ENCODE results near the gene IRAK1BP1.
"Not testable (repeated sequence)": the region's sequence is repeated elsewhere in the genome, so short reads cannot be mapped to it uniquely, and the experiment has no call there.

Gene IRAK1BP1

GRCh38 chr6:78868116-78868515 lies 765 bp downstream of the IRAK1BP1 start:
- H3K4me3 ChIP-seq (ENCODE audit: control insufficient read depth, low read depth, low read length): peak overlapping the region; percentile 98
- no peak for DNase-seq (ENCODE audit: low read depth)
- TF ChIP-seq, protein P1, sequence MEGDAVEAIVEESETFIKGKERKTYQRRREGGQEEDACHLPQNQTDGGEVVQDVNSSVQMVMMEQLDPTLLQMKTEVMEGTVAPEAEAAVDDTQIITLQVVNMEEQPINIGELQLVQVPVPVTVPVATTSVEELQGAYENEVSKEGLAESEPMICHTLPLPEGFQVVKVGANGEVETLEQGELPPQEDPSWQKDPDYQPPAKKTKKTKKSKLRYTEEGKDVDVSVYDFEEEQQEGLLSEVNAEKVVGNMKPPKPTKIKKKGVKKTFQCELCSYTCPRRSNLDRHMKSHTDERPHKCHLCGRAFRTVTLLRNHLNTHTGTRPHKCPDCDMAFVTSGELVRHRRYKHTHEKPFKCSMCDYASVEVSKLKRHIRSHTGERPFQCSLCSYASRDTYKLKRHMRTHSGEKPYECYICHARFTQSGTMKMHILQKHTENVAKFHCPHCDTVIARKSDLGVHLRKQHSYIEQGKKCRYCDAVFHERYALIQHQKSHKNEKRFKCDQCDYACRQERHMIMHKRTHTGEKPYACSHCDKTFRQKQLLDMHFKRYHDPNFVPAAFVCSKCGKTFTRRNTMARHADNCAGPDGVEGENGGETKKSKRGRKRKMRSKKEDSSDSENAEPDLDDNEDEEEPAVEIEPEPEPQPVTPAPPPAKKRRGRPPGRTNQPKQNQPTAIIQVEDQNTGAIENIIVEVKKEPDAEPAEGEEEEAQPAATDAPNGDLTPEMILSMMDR (IDR thresholded peaks at IDR 0.05; ENCODE audit: control insufficient read depth, insufficient read depth, low read depth, low read length, missing control alignments): no peak

- TF ChIP-seq, protein P1 (IDR thresholded peaks at IDR 0.05; ENCODE audit: control insufficient read depth, insufficient read depth, low read depth, low read length, missing control alignments): no peak
- H3K4me3 ChIP-seq (ENCODE audit: control insufficient read depth, low read depth, low read length): no peak overlapping the region
- DNase-seq (ENCODE audit: low read depth): no peak
Measured at GRCh38 chr6:78875505-78875904, 8.2 kb downstream of the IRAK1BP1 start.

GRCh38 chr6:78883651-78884050 lies 16.3 kb downstream of the IRAK1BP1 start:
- TF ChIP-seq, protein P1 (IDR thresholded peaks at IDR 0.05; ENCODE audit: control insufficient read depth, insufficient read depth, low read depth, low read length, missing control alignments): no peak
- no peak for DNase-seq (ENCODE audit: low read depth)
- H3K4me3 ChIP-seq (ENCODE audit: control insufficient read depth, low read depth, low read length): no peak overlapping the region

GRCh38 chr6:78889901-78890300 lies 22.6 kb downstream of the IRAK1BP1 start:
- DNase-seq (ENCODE audit: low read depth); H3K4me3 ChIP-seq (ENCODE audit: control insufficient read depth, low read depth, low read length): not testable (repeated sequence)

GRCh38 chr6:78896227-78896626 lies 28.9 kb downstream of the IRAK1BP1 start:
- no peak for DNase-seq (ENCODE audit: low read depth)

GRCh38 chr6:78908621-78909020 lies 41.3 kb downstream of the IRAK1BP1 start:
- TF ChIP-seq, protein P1 (IDR thresholded peaks at IDR 0.05; ENCODE audit: control insufficient read depth, insufficient read depth, low read depth, low read length, missing control alignments): no peak
- H3K4me3 ChIP-seq (ENCODE audit: control insufficient read depth, low read depth, low read length): no peak overlapping the region
- DNase-seq (ENCODE audit: low read depth): no peak

More at GRCh38 chr6:78896227-78896626, 28.9 kb downstream of the IRAK1BP1 start:
- no peak overlapping the region for H3K4me3 ChIP-seq (ENCODE audit: control insufficient read depth, low read depth, low read length)
- TF ChIP-seq, protein P1 (IDR thresholded peaks at IDR 0.05; ENCODE audit: control insufficient read depth, insufficient read depth, low read depth, low read length, missing control alignments): no peak

- DNase-seq (ENCODE audit: low read depth): peak; percentile 76
- H3K4me3 ChIP-seq (ENCODE audit: control insufficient read depth, low read depth, low read length): no peak overlapping the region
- TF ChIP-seq, protein P1 (IDR thresholded peaks at IDR 0.05; ENCODE audit: control insufficient read depth, insufficient read depth, low read depth, low read length, missing control alignments): no peak
Measured at GRCh38 chr6:78909391-78909790, 42.0 kb downstream of the IRAK1BP1 start.

Measured in AG09309 (cell line).